Ascending aorta (tissue), 2 donors: ENCODE measurements around the gene PNRC1. TPM values are rescaled to one million over a fixed set of nuclear protein-coding genes. Genes with fewer than 3 reads are reported as not detected.

ENCODE experiments used
- DNase-seq, 2 donors: peaks; one replicate each; pipeline ENCODE4 v3.0.0-alpha.2; 2019; ENCODE audit warnings: low spot score in 2 of 2
- H3K27ac ChIP-seq, 2 donors: fragments of 200-600 bp; sonication (generic); one replicate each; pipeline ENCODE4 v1.5.1; 2016 to 2017; ENCODE audit warnings: mild to moderate bottlenecking in 1 of 2
- H3K27me3 ChIP-seq: fragments of 200-600 bp; sonication (generic); one replicate; pipeline ENCODE4 v1.5.1; 2017
- H3K36me3 ChIP-seq, 2 donors: fragments of 200-600 bp; sonication (generic); one replicate each; pipeline ENCODE4 v1.5.1; 2016
- H3K4me1 ChIP-seq, 2 donors: fragments of 200-600 bp; sonication (generic); one replicate each; pipeline ENCODE4 v1.5.1; 2016 to 2017; ENCODE audit warnings: mild to moderate bottlenecking in 1 of 2
- H3K4me3 ChIP-seq, 2 donors: fragments of 200-600 bp; sonication (generic); one replicate each; pipeline ENCODE4 v1.5.1; 2016 to 2017; ENCODE audit warnings: mild to moderate bottlenecking in 1 of 2
- H3K9me3 ChIP-seq, 2 donors: fragments of 200-600 bp; sonication (generic); one replicate each; pipeline ENCODE4 v1.5.1; 2016
- intact Hi-C: fragments of 100-400 bp; cut with DNase I; formaldehyde crosslinking; loops from one replicate; pipeline ENCODE4 v1.15.1; 2023
- total RNA-seq: library from RNA; depleted of rRNA; stranded (reverse); fragments of >200 nt; gene quantifications from one replicate; pipeline ENCODE4 v1.1.0, GENCODE V29; 2016
- TF ChIP-seq, protein P1 (sequence below), 3 experiments: fragments of 200-600 bp in 2 of 3; fragments of 450-650 bp in 1 of 3; sonication (generic) in 2 of 3; IDR thresholded peaks; one replicate each; pipeline ENCODE4 v1.5.1; 2016 to 2019; ENCODE audit warnings: antibody characterized with exemption in 3 of 3, mild to moderate bottlenecking in 1 of 3, moderate library complexity in 1 of 3

The PNRC1 gene
- total RNA-seq, 1 donor from 2014 or later = 196 TPM

DNA sequence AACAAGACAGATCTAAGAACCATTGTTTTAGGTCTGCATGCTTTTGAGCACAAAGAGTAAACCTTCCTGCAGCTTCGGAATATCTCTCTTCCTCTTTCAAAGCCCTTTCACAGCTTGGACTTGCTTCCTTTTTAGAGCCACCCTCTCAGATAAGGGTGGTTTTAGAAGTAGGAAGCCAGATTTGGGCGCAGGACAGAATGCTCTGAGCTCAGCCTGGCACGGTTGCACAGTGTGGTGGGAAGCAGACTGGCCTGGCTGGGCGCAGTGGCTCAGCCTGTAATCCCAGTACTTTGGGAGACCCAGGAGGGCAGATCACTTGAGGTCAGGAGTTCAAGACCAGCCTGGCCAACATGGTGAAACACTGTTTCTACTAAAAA is 35.6 kb upstream of the PNRC1 start:
- peak overlapping the region in 1 of 2 donors; percentile 14 for H3K27ac ChIP-seq
- H3K4me1 ChIP-seq = no peaks in the 10 kb centered on the region
- no peaks in the 10 kb centered on the region for H3K27me3 ChIP-seq
- TF ChIP-seq, protein P1, sequence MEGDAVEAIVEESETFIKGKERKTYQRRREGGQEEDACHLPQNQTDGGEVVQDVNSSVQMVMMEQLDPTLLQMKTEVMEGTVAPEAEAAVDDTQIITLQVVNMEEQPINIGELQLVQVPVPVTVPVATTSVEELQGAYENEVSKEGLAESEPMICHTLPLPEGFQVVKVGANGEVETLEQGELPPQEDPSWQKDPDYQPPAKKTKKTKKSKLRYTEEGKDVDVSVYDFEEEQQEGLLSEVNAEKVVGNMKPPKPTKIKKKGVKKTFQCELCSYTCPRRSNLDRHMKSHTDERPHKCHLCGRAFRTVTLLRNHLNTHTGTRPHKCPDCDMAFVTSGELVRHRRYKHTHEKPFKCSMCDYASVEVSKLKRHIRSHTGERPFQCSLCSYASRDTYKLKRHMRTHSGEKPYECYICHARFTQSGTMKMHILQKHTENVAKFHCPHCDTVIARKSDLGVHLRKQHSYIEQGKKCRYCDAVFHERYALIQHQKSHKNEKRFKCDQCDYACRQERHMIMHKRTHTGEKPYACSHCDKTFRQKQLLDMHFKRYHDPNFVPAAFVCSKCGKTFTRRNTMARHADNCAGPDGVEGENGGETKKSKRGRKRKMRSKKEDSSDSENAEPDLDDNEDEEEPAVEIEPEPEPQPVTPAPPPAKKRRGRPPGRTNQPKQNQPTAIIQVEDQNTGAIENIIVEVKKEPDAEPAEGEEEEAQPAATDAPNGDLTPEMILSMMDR (IDR thresholded peaks at IDR 0.05) = no peak
- no peaks in the 10 kb centered on the region for H3K36me3 ChIP-seq
- intact Hi-C loops = no loop called here
- H3K4me3 ChIP-seq = no peak overlapping the region
- DNase-seq = no peak
- H3K9me3 ChIP-seq = no peaks in the 10 kb centered on the region

GRCh38 chr6:89045576-89045975 is 35.0 kb upstream of the PNRC1 start:
- intact Hi-C loops = no loop called here
- TF ChIP-seq, protein P1 (IDR thresholded peaks at IDR 0.05) = no peak
- Histone ChIP-seq H3K27me3 (no peaks in the 10 kb centered on the region), H3K9me3 (no peaks in the 10 kb centered on the region), H3K4me1 (no peaks in the 10 kb centered on the region), H3K36me3 (no peaks in the 10 kb centered on the region), H3K4me3 (no peak overlapping the region), H3K27ac (peak overlapping the region in 1 of 2 donors; percentile 14)
- no peak for DNase-seq

GRCh38 chr6:89047473-89047872 is 33.1 kb upstream of the PNRC1 start:
- Histone ChIP-seq H3K27ac (no peak overlapping the region), H3K4me1 (no peaks in the 10 kb centered on the region), H3K9me3 (no peaks in the 10 kb centered on the region), H3K27me3 (no peaks in the 10 kb centered on the region), H3K36me3 (no peaks in the 10 kb centered on the region), H3K4me3 (no peak overlapping the region)
- DNase-seq = no peak
- TF ChIP-seq, protein P1 (IDR thresholded peaks at IDR 0.05) = no peak
- intact Hi-C loops = no loop called here

DNA sequence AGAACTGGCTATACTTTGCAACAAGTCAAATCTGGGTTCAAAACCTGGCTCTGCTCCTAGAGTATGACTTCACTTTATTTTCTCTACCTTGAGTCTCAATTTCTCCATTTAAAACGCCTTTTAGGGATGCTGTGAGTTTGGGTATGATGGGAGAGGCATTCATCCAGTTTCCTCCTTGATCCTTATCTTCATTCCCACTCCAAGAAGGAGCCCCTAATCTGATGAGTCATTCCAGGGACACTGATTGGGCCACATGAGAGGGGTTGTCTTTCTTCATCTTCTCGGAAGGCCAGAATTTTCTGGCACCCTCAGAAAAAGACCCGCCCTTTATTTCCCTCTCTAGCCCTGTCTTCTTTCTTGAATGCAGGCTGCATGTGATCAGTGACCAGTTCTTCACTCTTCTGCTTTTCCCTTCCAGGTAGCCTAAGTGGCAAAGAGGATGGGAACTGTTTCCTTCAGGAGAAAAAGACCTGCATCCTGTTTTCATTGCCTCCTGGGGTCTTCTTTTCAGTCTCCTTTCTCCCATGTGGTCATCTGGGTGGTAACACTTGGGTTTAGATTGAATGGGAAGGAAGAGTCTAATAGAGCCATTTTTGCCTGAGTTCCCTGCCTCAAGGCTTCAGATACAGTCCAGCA is 32.1 kb upstream of the PNRC1 start:
- no peak overlapping the region for H3K27ac ChIP-seq
- intact Hi-C loops = no loop called here
- DNase-seq = no peak
- no peaks in the 10 kb centered on the region for H3K36me3 ChIP-seq
- no peaks in the 10 kb centered on the region for H3K27me3 ChIP-seq
- no peaks in the 10 kb centered on the region for H3K4me1 ChIP-seq
- H3K4me3 ChIP-seq = no peak overlapping the region
- H3K9me3 ChIP-seq = no peaks in the 10 kb centered on the region
- TF ChIP-seq, protein P1 (IDR thresholded peaks at IDR 0.05) = no peak

DNA sequence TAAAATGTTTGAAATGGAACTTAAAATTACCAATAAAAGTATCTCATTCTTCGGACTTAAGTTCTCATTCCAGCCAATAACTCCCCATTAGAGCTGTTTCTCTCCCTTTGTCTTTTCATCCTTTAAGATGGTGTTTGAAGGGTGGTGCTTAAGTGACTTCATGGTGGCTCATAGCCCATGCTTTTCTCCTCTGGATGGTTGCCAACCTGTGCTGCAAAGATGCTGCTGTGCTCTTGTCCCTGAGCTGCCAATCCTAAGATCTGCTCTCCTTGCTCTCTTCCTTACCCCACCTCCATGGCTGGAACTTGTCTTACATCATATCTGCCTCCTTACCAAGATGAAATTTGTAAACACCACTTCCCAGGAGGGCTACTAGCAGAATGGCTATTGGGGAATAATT is 31.6 kb upstream of the PNRC1 start:
- Histone ChIP-seq H3K27me3 (no peaks in the 10 kb centered on the region), H3K9me3 (no peaks in the 10 kb centered on the region), H3K4me3 (no peak overlapping the region), H3K4me1 (no peaks in the 10 kb centered on the region), H3K27ac (no peak overlapping the region), H3K36me3 (no peaks in the 10 kb centered on the region)
- no peak for DNase-seq
- intact Hi-C loops = no loop called here
- TF ChIP-seq, protein P1 (IDR thresholded peaks at IDR 0.05) = no peak

DNA sequence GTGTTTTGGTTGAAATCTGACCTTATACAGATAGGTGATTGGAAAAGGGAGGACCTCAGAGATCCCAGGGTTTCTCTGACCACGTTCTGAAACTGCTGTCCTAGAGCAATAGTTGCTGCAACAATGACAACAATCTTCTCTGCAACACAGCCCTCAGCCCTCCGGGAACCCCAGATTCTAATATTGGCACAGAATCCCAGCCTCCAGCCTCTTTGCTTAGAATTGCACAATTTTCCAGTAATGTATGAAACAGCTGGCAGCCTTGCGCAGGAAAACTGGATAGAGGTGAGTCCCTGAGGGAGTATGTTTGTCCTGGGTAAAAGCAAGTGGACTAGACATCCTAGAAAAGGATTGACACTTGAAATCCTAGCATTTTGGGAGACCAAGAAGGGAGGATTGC is 30.4 kb upstream of the PNRC1 start:
- Histone ChIP-seq H3K27ac (no peak overlapping the region), H3K4me1 (no peaks in the 10 kb centered on the region), H3K9me3 (no peaks in the 10 kb centered on the region), H3K27me3 (no peaks in the 10 kb centered on the region), H3K36me3 (no peaks in the 10 kb centered on the region), H3K4me3 (no peak overlapping the region)
- intact Hi-C loops = no loop called here
- TF ChIP-seq, protein P1 (IDR thresholded peaks at IDR 0.05) = no peak
- peak in 1 of 2 donors; percentile 71 for DNase-seq
